Endothelial cell of umbilical vein (primary cell): ENCODE results near the gene CACNA1C. TPM values are rescaled to one million over a fixed set of nuclear protein-coding genes. Genes with fewer than 3 reads are reported as not detected.

ENCODE experiments used
- BruUV-seq: library from RNA; stranded (reverse); fragments of 400-500 nt; replicated peaks from 2 replicates; lab custom pipeline; 2021; lab: Mats Ljungman, UMichigan
- CTCF ChIA-PET: fragments of 300-600, 350-600 bp; sonication (Branson Sonifier 250); formaldehyde crosslinking; loops from one replicate; lab custom pipeline; 2021; ENCODE audit warnings: antibody characterized with exemption, inconsistent platforms; lab: Charles Lee
- POLR2A ChIA-PET: fragments of 300-600, 350-600 bp; sonication (Branson Sonifier 250); formaldehyde crosslinking; loops from one replicate; lab custom pipeline; 2021; ENCODE audit warnings: antibody characterized with exemption, inconsistent platforms; lab: Charles Lee
- DNase-seq: peaks from one replicate; pipeline ENCODE4 v3.0.0-alpha.2; 2011; ENCODE audit warnings: low read depth, low spot score
- FAIRE-seq: peaks from 2 replicates; lab custom pipeline; 2011; peaks lifted over from hg19 to GRCh38; lab: Jason Lieb, UNC
- H2AFZ ChIP-seq: 2 replicates; pipeline ENCODE4 v1.6.0; 2012; ENCODE audit warnings: low read depth, low read length, control low read depth, inconsistent platforms
- H3K27ac ChIP-seq: 2 replicates; pipeline ENCODE4 v1.5.1; 2011; ENCODE audit warnings: low read depth, mild to moderate bottlenecking, control low read depth, low read length, moderate library complexity; ENCODE audit not compliant: insufficient read depth
- H3K27me3 ChIP-seq, 2 experiments: 2 replicates each; pipeline versions ENCODE4 v1.6.0 to v1.6.1; 2011; ENCODE audit warnings: low read length in 2 of 2, mixed read lengths in 1 of 2; ENCODE audit not compliant: control insufficient read depth in 2 of 2, insufficient read depth in 2 of 2
- H3K36me3 ChIP-seq, 2 experiments: 2 replicates in 1 of 2; 3 replicates in 1 of 2; pipeline ENCODE4 v1.5.1; 2011; ENCODE audit warnings: low read length in 2 of 2, mild to moderate bottlenecking in 1 of 2, moderate library complexity in 1 of 2; ENCODE audit not compliant: control insufficient read depth in 2 of 2, insufficient read depth in 2 of 2; ENCODE audit errors: extremely low read depth in 1 of 2
- H3K4me1 ChIP-seq: 3 replicates; pipeline ENCODE4 v1.5.1; 2011; ENCODE audit warnings: mild to moderate bottlenecking, low read length; ENCODE audit not compliant: control insufficient read depth, insufficient read depth; ENCODE audit errors: extremely low read depth
- H3K4me2 ChIP-seq: 2 replicates; pipeline ENCODE4 v1.6.1; 2011; ENCODE audit warnings: low read length, control low read depth, mixed read lengths; ENCODE audit not compliant: insufficient read depth
- H3K4me3 ChIP-seq, 3 experiments: fragments of 200-600 bp in 1 of 3; sonication (generic), shearing (Covaris generic) in 1 of 3; replicated peaks in 1 of 3; 2 replicates each; pipeline ENCODE4 v1.5.1; 2011 to 2016; ENCODE audit warnings: control low read depth in 3 of 3, low read length in 3 of 3, mild to moderate bottlenecking in 2 of 3, inconsistent platforms in 1 of 3, low read depth in 1 of 3, moderate library complexity in 1 of 3; ENCODE audit not compliant: insufficient read depth in 1 of 3
- H3K79me2 ChIP-seq: 2 replicates; pipeline ENCODE4 v1.6.0; 2012; ENCODE audit warnings: low read length, inconsistent platforms; ENCODE audit not compliant: control insufficient read depth, insufficient read depth
- H3K9ac ChIP-seq: replicated peaks from 2 replicates; pipeline ENCODE3; 2011; ENCODE audit warnings: low read length, control low read depth; ENCODE audit not compliant: insufficient read depth; ENCODE audit errors: extremely low read depth
- H3K9me1 ChIP-seq: replicated peaks from 3 replicates; pipeline ENCODE4 v1.6.0; 2011; ENCODE audit warnings: mild to moderate bottlenecking, low read length; ENCODE audit not compliant: control insufficient read depth, insufficient read depth; ENCODE audit errors: extremely low read depth
- H3K9me3 ChIP-seq: replicated peaks from 2 replicates; pipeline ENCODE4 v1.5.1; 2012; ENCODE audit warnings: low read length, inconsistent platforms; ENCODE audit not compliant: control insufficient read depth, insufficient read depth
- H4K20me1 ChIP-seq: replicated peaks from 2 replicates; pipeline ENCODE3; 2011; ENCODE audit warnings: mild to moderate bottlenecking, low read length; ENCODE audit not compliant: control insufficient read depth, insufficient read depth; ENCODE audit errors: extremely low read depth
- EZH2 ChIP-seq: IDR thresholded peaks from 2 replicates; pipeline ENCODE4 v1.6.1; 2012; ENCODE audit warnings: borderline replicate concordance, low read depth, mild to moderate bottlenecking, moderate library complexity, low read length, inconsistent platforms; ENCODE audit not compliant: severe bottlenecking
- FOS ChIP-seq: IDR thresholded peaks from 2 replicates; pipeline ENCODE4 v1.6.1; 2011; ENCODE audit warnings: mild to moderate bottlenecking, low read length, moderate library complexity, borderline replicate concordance; ENCODE audit not compliant: insufficient read depth
- GATA2 ChIP-seq: IDR thresholded peaks from 2 replicates; pipeline ENCODE4 v1.7.0; 2011; ENCODE audit warnings: low read depth, mild to moderate bottlenecking, moderate library complexity, mixed read lengths, low read length; ENCODE audit not compliant: insufficient read length, insufficient read depth
- JUN ChIP-seq: IDR thresholded peaks from 2 replicates; pipeline ENCODE4 v1.6.1; 2011; ENCODE audit warnings: borderline replicate concordance, low read depth; ENCODE audit not compliant: insufficient read length, insufficient read depth
- MAX ChIP-seq: IDR thresholded peaks from 2 replicates; pipeline ENCODE4 v1.6.1; 2011; ENCODE audit not compliant: insufficient read depth, insufficient read length
- MYC ChIP-seq: IDR thresholded peaks from one replicate; pipeline ENCODE4 v1.6.1; 2011; ENCODE audit warnings: mild to moderate bottlenecking, low read depth, low read length
- POLR2A ChIP-seq: IDR thresholded peaks from 2 replicates; pipeline ENCODE4 v1.6.1; 2012; ENCODE audit warnings: low read depth, mild to moderate bottlenecking, control low read depth, low read length
- POLR2AphosphoS5 ChIP-seq: IDR thresholded peaks from 2 replicates; pipeline ENCODE4 v1.6.1; 2012; ENCODE audit warnings: low read depth, mild to moderate bottlenecking, control low read depth, low read length, moderate library complexity; ENCODE audit not compliant: insufficient read depth
- dilution Hi-C: fragments of 300-500 bp; cut with MboI; formaldehyde crosslinking; loops from one replicate; pipeline ENCODE4 v1.15.0; 2019; ENCODE audit warnings: low sequenced_read_pairs; ENCODE audit not compliant: extremely low pct_ligation_motif_present
- intact Hi-C: fragments of 100-400 bp; cut with micrococcal nuclease; formaldehyde crosslinking; loops from one replicate; pipeline ENCODE4 v1.10.0; 2022
- polyA plus RNA-seq, 4 experiments: library from polyadenylated mRNA; depleted of rRNA in 3 of 4; stranded (reverse) in 3 of 4; unstranded in 1 of 4; fragments of >200 nt; gene quantifications; 2 replicates each; pipeline versions ENCODE4 v1.2.1 to v1.2.3, GENCODE V29; 2011 to 2012; ENCODE audit warnings: missing spikeins in 1 of 4
- total RNA-seq: library from RNA; stranded (reverse); gene quantifications from 2 replicates; pipeline ENCODE4 v1.2.3, GENCODE V29; 2021
- TF ChIP-seq, protein P1 (sequence below), 2 donors: IDR thresholded peaks; 1 replicate in 1 of 2; 2 replicates in 1 of 2; pipeline ENCODE4 v1.5.1; 2011; ENCODE audit warnings: low read length in 2 of 2, mild to moderate bottlenecking in 2 of 2, moderate library complexity in 2 of 2, control low read depth in 1 of 2, inconsistent platforms in 1 of 2, low read depth in 1 of 2; ENCODE audit not compliant: insufficient read depth in 1 of 2; ENCODE audit errors: extremely low read depth in 1 of 2

The CACNA1C gene
- total and polyA plus RNA-seq, 2 donors (not counting 3 experiments of a cell fraction or from before 2014, with no cell fraction given), result not detected

GRCh38 chr12:2648406-2648805 lies 595.6 kb downstream of the CACNA1C start:
- Histone ChIP-seq H3K27me3 (peaks cover 6% of the 10 kb centered on the region in 2 experiments), H3K27ac (no peak overlapping the region), H3K79me2 (no peaks in the 10 kb centered on the region), H3K9ac (no peak overlapping the region), H3K4me1 (no peaks in the 10 kb centered on the region), H4K20me1 (no peaks in the 10 kb centered on the region), H3K4me3 (no peak overlapping the region), H2AFZ (no peak overlapping the region), H3K36me3 (no peaks in the 10 kb centered on the region), H3K4me2 (no peak overlapping the region), H3K9me1 (no peaks in the 10 kb centered on the region), H3K9me3 (no peaks in the 10 kb centered on the region)
- no peak for TF ChIP-seq GATA2
- no peak for TF ChIP-seq FOS
- TF ChIP-seq POLR2A, result no peak
- TF ChIP-seq EZH2, result no peak
- no peak for TF ChIP-seq MAX
- TF ChIP-seq, protein P1, sequence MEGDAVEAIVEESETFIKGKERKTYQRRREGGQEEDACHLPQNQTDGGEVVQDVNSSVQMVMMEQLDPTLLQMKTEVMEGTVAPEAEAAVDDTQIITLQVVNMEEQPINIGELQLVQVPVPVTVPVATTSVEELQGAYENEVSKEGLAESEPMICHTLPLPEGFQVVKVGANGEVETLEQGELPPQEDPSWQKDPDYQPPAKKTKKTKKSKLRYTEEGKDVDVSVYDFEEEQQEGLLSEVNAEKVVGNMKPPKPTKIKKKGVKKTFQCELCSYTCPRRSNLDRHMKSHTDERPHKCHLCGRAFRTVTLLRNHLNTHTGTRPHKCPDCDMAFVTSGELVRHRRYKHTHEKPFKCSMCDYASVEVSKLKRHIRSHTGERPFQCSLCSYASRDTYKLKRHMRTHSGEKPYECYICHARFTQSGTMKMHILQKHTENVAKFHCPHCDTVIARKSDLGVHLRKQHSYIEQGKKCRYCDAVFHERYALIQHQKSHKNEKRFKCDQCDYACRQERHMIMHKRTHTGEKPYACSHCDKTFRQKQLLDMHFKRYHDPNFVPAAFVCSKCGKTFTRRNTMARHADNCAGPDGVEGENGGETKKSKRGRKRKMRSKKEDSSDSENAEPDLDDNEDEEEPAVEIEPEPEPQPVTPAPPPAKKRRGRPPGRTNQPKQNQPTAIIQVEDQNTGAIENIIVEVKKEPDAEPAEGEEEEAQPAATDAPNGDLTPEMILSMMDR (IDR thresholded peaks at IDR 0.05; ENCODE audit: extremely low read depth in 1 of 2, insufficient read depth in 1 of 2, low read depth in 1 of 2, low read length in 2 of 2), result no peak
- TF ChIP-seq POLR2AphosphoS5, result no peak
- no peak for TF ChIP-seq JUN
- TF ChIP-seq MYC, result no peak
- POLR2A ChIA-PET, result no interaction called here
- dilution Hi-C loops (no loop called here), intact Hi-C loops (loop anchor here (10.0 kb wide), 1 partner anchor 64 kb away; no protein-coding TSS in a partner anchor)
- DNase-seq (no peak), FAIRE-seq (no peak)
- CTCF ChIA-PET, result interaction anchor here (1.2 to 2.4 kb wide), 2 partner anchors 8 to 63 kb away, joined by 4 to 10 read pairs; no protein-coding TSS in a partner anchor
- no TSS peak for BruUV-seq
